WTC11 (cell line): ENCODE measurements around the gene CNNM3. TPM values are rescaled to one million over a fixed set of nuclear protein-coding genes. Genes with fewer than 3 reads are reported as not detected.
"Not testable (repeated sequence)": the region's sequence is repeated elsewhere in the genome, so short reads cannot be mapped to it uniquely, and the experiment has no call there.

Source experiments
- ATAC-seq: fragments of 200-7000 bp; cut with Tn5 transposase; 2 replicates; pipeline ENCODE4 v1.10.0; 2021; ENCODE audit warnings: mild to moderate bottlenecking, moderate library complexity
- CTCF ChIA-PET: fragments of 300-600 bp; sonication (Branson Sonifier 250); formaldehyde crosslinking; loops from one replicate; lab custom pipeline; 2021; ENCODE audit warnings: antibody characterized with exemption; lab: Charles Lee
- POLR2A ChIA-PET: fragments of 350-600 bp; sonication (Branson Sonifier 250); formaldehyde crosslinking; loops from one replicate; lab custom pipeline; 2021; ENCODE audit warnings: antibody characterized with exemption; lab: Charles Lee
- DNase-seq: peaks from one replicate; pipeline ENCODE4 v3.0.0; 2021; ENCODE audit warnings: low spot score
- H3K27ac Mint-ChIP-seq: 2 replicates; pipeline ENCODE4 v1.8.0; 2021; ENCODE audit warnings: mixed read lengths
- H3K27me3 Mint-ChIP-seq: 2 replicates; pipeline ENCODE4 v1.8.0; 2021; ENCODE audit warnings: low read depth, mild to moderate bottlenecking, moderate library complexity, mixed read lengths
- H3K36me3 Mint-ChIP-seq: 2 replicates; pipeline ENCODE4 v1.8.0; 2021; ENCODE audit warnings: mixed read lengths
- H3K4me1 Mint-ChIP-seq: 2 replicates; pipeline ENCODE4 v1.8.0; 2022; ENCODE audit warnings: mixed read lengths
- H3K4me3 Mint-ChIP-seq: 2 replicates; pipeline ENCODE4 v1.8.0; 2021; ENCODE audit warnings: mild to moderate bottlenecking, moderate library complexity, mixed read lengths
- H3K9me3 Mint-ChIP-seq: 2 replicates; pipeline ENCODE4 v1.8.0; 2021; ENCODE audit warnings: mixed read lengths
- ATF3 ChIP-seq: sonication (generic); formaldehyde crosslinking; conservative IDR thresholded peaks from 2 replicates; pipeline ENCODE4 v1.8.1; 2022; ENCODE audit warnings: mild to moderate bottlenecking, missing genetic modification reagents
- CDX4 ChIP-seq: fragments of 250-450 bp; sonication (Bioruptor Pico); IDR thresholded peaks from 2 replicates; pipeline ENCODE4 v1.9.0; 2021; ENCODE audit warnings: moderate library complexity, mild to moderate bottlenecking, inconsistent platforms, borderline replicate concordance
- CREB1 ChIP-seq: sonication (generic); formaldehyde crosslinking; IDR thresholded peaks from 2 replicates; pipeline ENCODE4 v1.8.0; 2023; ENCODE audit warnings: mild to moderate bottlenecking, missing genetic modification reagents
- ERG ChIP-seq: fragments of 250-450 bp; sonication (Bioruptor Pico); IDR thresholded peaks from 2 replicates; pipeline ENCODE4 v1.8.0; 2021; ENCODE audit warnings: mild to moderate bottlenecking
- ESRRA ChIP-seq: sonication (generic); formaldehyde crosslinking; IDR thresholded peaks from 2 replicates; pipeline ENCODE4 v1.8.1; 2022; ENCODE audit warnings: mild to moderate bottlenecking, missing genetic modification reagents, borderline replicate concordance
- IRF2 ChIP-seq: sonication (generic); formaldehyde crosslinking; IDR thresholded peaks from 2 replicates; pipeline ENCODE4 v1.8.0; 2022; ENCODE audit warnings: low read depth, missing genetic modification reagents, borderline replicate concordance
- JAZF1 ChIP-seq: fragments of 250-450 bp; sonication (Bioruptor Pico); IDR thresholded peaks from 2 replicates; pipeline ENCODE4 v1.9.0; 2021; ENCODE audit warnings: moderate library complexity, mild to moderate bottlenecking, inconsistent platforms
- MLX ChIP-seq: sonication (generic); formaldehyde crosslinking; IDR thresholded peaks from 2 replicates; pipeline ENCODE4 v1.8.1; 2023; ENCODE audit warnings: mild to moderate bottlenecking, missing genetic modification reagents, moderate library complexity
- PRDM15 ChIP-seq: sonication (generic); formaldehyde crosslinking; IDR thresholded peaks from 2 replicates; pipeline ENCODE4 v1.8.0; 2022; ENCODE audit warnings: missing genetic modification reagents
- PREB ChIP-seq: sonication (generic); formaldehyde crosslinking; IDR thresholded peaks from 2 replicates; pipeline ENCODE4 v1.8.1; 2022; ENCODE audit warnings: mild to moderate bottlenecking, missing genetic modification reagents, moderate library complexity, borderline replicate concordance
- RELA ChIP-seq: sonication (generic); formaldehyde crosslinking; IDR thresholded peaks from 2 replicates; pipeline ENCODE4 v1.8.1; 2022; ENCODE audit warnings: missing genetic modification reagents, mild to moderate bottlenecking, borderline replicate concordance
- SMAD3 ChIP-seq: sonication (generic); formaldehyde crosslinking; IDR thresholded peaks from 2 replicates; pipeline ENCODE4 v1.8.0; 2022; ENCODE audit warnings: missing genetic modification reagents, mild to moderate bottlenecking, borderline replicate concordance
- SMAD4 ChIP-seq: sonication (generic); formaldehyde crosslinking; IDR thresholded peaks from 2 replicates; pipeline ENCODE4 v1.8.0; 2022; ENCODE audit warnings: mild to moderate bottlenecking, missing genetic modification reagents
- SP1 ChIP-seq: sonication (generic); formaldehyde crosslinking; conservative IDR thresholded peaks from 2 replicates; pipeline ENCODE4 v1.8.1; 2022; ENCODE audit warnings: missing genetic modification reagents
- STAT6 ChIP-seq: sonication (generic); formaldehyde crosslinking; conservative IDR thresholded peaks from 2 replicates; pipeline ENCODE4 v1.8.1; 2023; ENCODE audit warnings: mild to moderate bottlenecking, low read depth, missing genetic modification reagents, moderate library complexity
- ZNF121 ChIP-seq: sonication (generic); formaldehyde crosslinking; IDR thresholded peaks from 2 replicates; pipeline ENCODE4 v1.8.0; 2023; ENCODE audit warnings: missing genetic modification reagents
- ZNF232 ChIP-seq: sonication (generic); formaldehyde crosslinking; IDR thresholded peaks from 2 replicates; pipeline ENCODE4 v1.8.0; 2022; ENCODE audit warnings: mild to moderate bottlenecking, missing genetic modification reagents
- ZNF281 ChIP-seq: sonication (generic); formaldehyde crosslinking; IDR thresholded peaks from 2 replicates; pipeline ENCODE4 v1.8.0; 2023; ENCODE audit warnings: mild to moderate bottlenecking, missing genetic modification reagents
- ZNF396 ChIP-seq: fragments of 250-450 bp; sonication (Bioruptor Pico); IDR thresholded peaks from 2 replicates; pipeline ENCODE4 v1.8.0; 2021; ENCODE audit warnings: mild to moderate bottlenecking, moderate library complexity, borderline replicate concordance
- ZNF512 ChIP-seq: sonication (generic); formaldehyde crosslinking; IDR thresholded peaks from 2 replicates; pipeline ENCODE4 v1.8.1; 2022; ENCODE audit warnings: missing genetic modification reagents, borderline replicate concordance
- total RNA-seq: library from RNA; stranded (reverse); gene quantifications from 3 replicates; pipeline ENCODE4 v1.2.3, GENCODE V29; 2021

CNNM3 gene
- total RNA-seq, 1 experiment from 2014 or later = 34.9 TPM

- ChIA-PET POLR2A (interaction anchor here (1.0 kb wide), 1 partner anchor 8 kb away, joined by 3 read pairs; no protein-coding TSS in a partner anchor), CTCF (interaction anchor here (5.6 kb wide), 1 partner anchor 92 kb away, joined by 252 read pairs; no protein-coding TSS in a partner anchor)
- Mint-ChIP-seq H3K4me1 (peaks cover 21% of the 10 kb centered on the region), H3K9me3 (no peaks in the 10 kb centered on the region), H3K27ac (no peak overlapping the region), H3K4me3 (no peak overlapping the region), H3K36me3 (peaks cover 37% of the 10 kb centered on the region), H3K27me3 (no peaks in the 10 kb centered on the region)
- ATAC-seq (no peak), DNase-seq (no peak)
- no peak for TF ChIP-seq ATF3 (CRISPR knock-in tag)
- no peak for TF ChIP-seq ZNF512
- TF ChIP-seq CREB1 (CRISPR knock-in tag) = no peak
- TF ChIP-seq PREB (CRISPR knock-in tag) = no peak
- TF ChIP-seq SMAD3 (CRISPR knock-in tag) = no peak
- TF ChIP-seq ZNF232 (CRISPR knock-in tag) = no peak
- TF ChIP-seq PRDM15 (CRISPR knock-in tag) = no peak
- no peak for TF ChIP-seq STAT6 (CRISPR knock-in tag)
- no peak for TF ChIP-seq ESRRA (CRISPR knock-in tag)
- TF ChIP-seq ZNF396 (CRISPR knock-in tag) = no peak
- TF ChIP-seq ZNF281 (CRISPR knock-in tag) = no peak
- TF ChIP-seq SP1 = no peak
- TF ChIP-seq ZNF121 (CRISPR knock-in tag) = no peak
- no peak for TF ChIP-seq SMAD4 (CRISPR knock-in tag)
- TF ChIP-seq IRF2 (CRISPR knock-in tag) = no peak
- no peak for TF ChIP-seq JAZF1 (CRISPR knock-in tag)
- no peak for TF ChIP-seq MLX
- no peak for TF ChIP-seq ERG
- no peak for TF ChIP-seq RELA (CRISPR knock-in tag)
- TF ChIP-seq CDX4 (CRISPR knock-in tag) = no peak
Measured at GRCh38 chr2:96861074-96861473, 45.0 kb downstream of the CNNM3 start.

GRCh38 chr2:96863056-96863455 is 47.0 kb downstream of the CNNM3 start:
- POLR2A ChIA-PET, H3K27me3 Mint-ChIP-seq, ATAC-seq, H3K27ac Mint-ChIP-seq, DNase-seq, H3K4me3 Mint-ChIP-seq, H3K9me3 Mint-ChIP-seq: not testable (repeated sequence)
- H3K36me3 Mint-ChIP-seq = peaks cover 41% of the 10 kb centered on the region
- CTCF ChIA-PET = interaction anchor here (0.7 kb wide), 1 partner anchor 88 kb away, joined by 3 read pairs; no protein-coding TSS in a partner anchor
- peaks cover 21% of the 10 kb centered on the region for H3K4me1 Mint-ChIP-seq
